Karpas-422 (cell line): ENCODE measurements around the gene PF4V1. TPM values are rescaled to one million over a fixed set of nuclear protein-coding genes. Genes with fewer than 3 reads are reported as not detected.

Experiments used
- DNase-seq: peaks from one replicate; pipeline ENCODE4 v3.0.0-alpha.2; 2015
- H2AFZ ChIP-seq: fragments of 200-600 bp; sonication (generic); 2 replicates; pipeline ENCODE4 v1.6.1; 2014; ENCODE audit warnings: antibody characterized with exemption, low read length, mixed read lengths
- H3K27ac ChIP-seq: fragments of 200-600 bp; sonication (generic); 2 replicates; pipeline ENCODE4 v1.5.1; 2014; ENCODE audit warnings: mild to moderate bottlenecking, low read length, moderate library complexity
- H3K27me3 ChIP-seq: fragments of 200-600 bp; sonication (generic); 2 replicates; pipeline ENCODE4 v1.6.1; 2014; ENCODE audit warnings: low read length, mixed read lengths
- H3K36me3 ChIP-seq: fragments of 200-600 bp; sonication (generic); 2 replicates; pipeline ENCODE4 v1.6.1; 2014; ENCODE audit warnings: low read length, mixed read lengths; ENCODE audit not compliant: insufficient read depth
- H3K4me1 ChIP-seq: fragments of 200-600 bp; sonication (generic); 2 replicates; pipeline ENCODE4 v1.6.1; 2014; ENCODE audit warnings: mild to moderate bottlenecking, low read length, mixed read lengths
- H3K4me2 ChIP-seq: fragments of 200-600 bp; sonication (generic); 2 replicates; pipeline ENCODE4 v1.6.1; 2014; ENCODE audit warnings: low read length, low read depth, mild to moderate bottlenecking; ENCODE audit not compliant: poor library complexity, severe bottlenecking
- H3K4me3 ChIP-seq: fragments of 200-600 bp; sonication (generic); 2 replicates; pipeline ENCODE4 v1.5.1; 2014; ENCODE audit warnings: mild to moderate bottlenecking, antibody characterized with exemption, low read length, mixed read lengths
- H3K79me2 ChIP-seq: fragments of 200-600 bp; sonication (generic); 2 replicates; pipeline ENCODE4 v1.6.1; 2014; ENCODE audit warnings: mild to moderate bottlenecking, low read length, mixed read lengths
- H3K9ac ChIP-seq: fragments of 200-600 bp; sonication (generic); 2 replicates; pipeline ENCODE4 v1.6.0; 2014; ENCODE audit warnings: low read length
- H3K9me2 ChIP-seq: fragments of 200-600 bp; sonication (generic), shearing (Covaris generic); replicated peaks from 2 replicates; pipeline ENCODE4 v1.6.0; 2014; ENCODE audit warnings: mild to moderate bottlenecking, low read length, moderate library complexity; ENCODE audit not compliant: insufficient read depth
- H3K9me3 ChIP-seq: fragments of 300-700, 200-600 bp; sonication (generic); 2 replicates; pipeline ENCODE4 v1.6.1; 2014; ENCODE audit warnings: low read length, mixed read lengths
- H4K20me1 ChIP-seq: fragments of 200-600 bp; sonication (generic); 2 replicates; pipeline ENCODE4 v1.6.1; 2014; ENCODE audit warnings: mild to moderate bottlenecking, antibody characterized with exemption, low read length, low read depth; ENCODE audit not compliant: insufficient read depth
- total RNA-seq: library from RNA; depleted of rRNA; stranded (reverse); fragments of >200 nt; shearing (Covaris generic); gene quantifications from 2 replicates; pipeline ENCODE4 v1.2.3, GENCODE V29; 2014; ENCODE audit warnings: low replicate concordance; rRNA removed

Gene PF4V1, protein sequence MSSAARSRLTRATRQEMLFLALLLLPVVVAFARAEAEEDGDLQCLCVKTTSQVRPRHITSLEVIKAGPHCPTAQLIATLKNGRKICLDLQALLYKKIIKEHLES
- not detected in 2 replicates for total RNA-seq

DNA sequence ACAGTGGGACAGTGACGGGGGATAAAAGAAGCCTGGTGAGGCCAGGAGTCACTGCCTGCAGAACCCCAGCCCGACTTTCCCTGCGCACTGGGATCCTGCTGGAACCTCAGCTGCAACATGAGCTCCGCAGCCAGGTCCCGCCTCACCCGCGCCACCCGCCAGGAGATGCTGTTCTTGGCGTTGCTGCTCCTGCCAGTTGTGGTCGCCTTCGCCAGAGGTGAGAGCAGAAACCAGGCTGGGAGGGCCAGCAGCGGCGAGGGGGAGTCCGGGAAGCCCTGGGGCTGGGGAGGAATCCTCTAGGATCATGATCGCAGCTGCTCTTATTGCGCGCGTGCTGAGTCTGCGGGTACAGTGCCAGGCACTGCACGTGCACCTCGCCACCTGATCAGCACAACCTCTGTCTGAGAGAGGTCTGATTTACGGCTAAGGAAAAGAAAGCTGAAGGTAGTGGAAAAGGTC is at the start of gene PF4V1:
Gene PF4V1 (plus strand): TSS at position 51 of the 459 bp plus-strand sequence. CDS start 67 bp downstream, at position 118.
- Histone ChIP-seq H3K4me3 (no peak within 1 kb of the TSS), H3K79me2 (no peaks in the 10 kb centered on the region), H3K27ac (no peak within 1 kb of the TSS), H3K9me3 (no peaks in the 10 kb centered on the region), H2AFZ (no peak within 1 kb of the TSS), H3K27me3 (no peaks in the 10 kb centered on the region), H3K9ac (no peak within 1 kb of the TSS), H3K4me2 (no peak within 1 kb of the TSS), H3K36me3 (no peaks in the 10 kb centered on the region), H3K9me2 (no peaks in the 10 kb centered on the region), H3K4me1 (no peaks in the 10 kb centered on the region), H4K20me1 (no peaks in the 10 kb centered on the region)
- no peak for DNase-seq

DNA sequence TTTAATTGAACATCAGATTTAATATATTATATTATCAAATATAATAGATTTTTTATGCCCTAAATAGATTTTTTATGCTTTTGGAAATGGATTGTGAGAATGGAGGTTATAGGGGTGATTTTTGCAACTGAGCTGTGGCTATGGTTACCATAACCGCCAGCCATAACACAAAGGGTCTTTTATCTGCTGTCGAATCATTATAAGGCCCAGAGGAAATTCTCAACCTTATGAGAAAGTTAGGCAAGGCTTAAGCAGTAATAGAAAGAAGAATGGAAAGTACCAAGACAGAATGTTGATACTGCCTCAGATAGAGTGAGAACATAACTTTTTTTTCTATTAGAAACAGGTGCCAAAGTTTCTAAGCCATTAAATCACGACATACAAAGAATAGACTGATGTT is 42.9 kb upstream of the PF4V1 start:
- Histone ChIP-seq H3K4me3 (no peak overlapping the region), H2AFZ (no peak overlapping the region), H4K20me1 (no peaks in the 10 kb centered on the region), H3K27me3 (no peaks in the 10 kb centered on the region), H3K36me3 (no peaks in the 10 kb centered on the region), H3K9me3 (no peaks in the 10 kb centered on the region), H3K79me2 (no peaks in the 10 kb centered on the region), H3K9ac (no peak overlapping the region), H3K9me2 (no peaks in the 10 kb centered on the region), H3K4me1 (no peaks in the 10 kb centered on the region), H3K27ac (no peak overlapping the region), H3K4me2 (no peak overlapping the region)
- DNase-seq, result no peak

- H3K36me3 ChIP-seq, result no peaks in the 10 kb centered on the region
- no peak overlapping the region for H3K4me2 ChIP-seq
- DNase-seq, result no peak
- H3K27me3 ChIP-seq, result no peaks in the 10 kb centered on the region
- no peak overlapping the region for H3K9ac ChIP-seq
- H3K4me3 ChIP-seq, result no peak overlapping the region
- H2AFZ ChIP-seq, result no peak overlapping the region
- H3K79me2 ChIP-seq, result no peaks in the 10 kb centered on the region
- H3K4me1 ChIP-seq, result no peaks in the 10 kb centered on the region
- no peaks in the 10 kb centered on the region for H3K9me3 ChIP-seq
- H3K9me2 ChIP-seq, result no peaks in the 10 kb centered on the region
- H4K20me1 ChIP-seq, result no peaks in the 10 kb centered on the region
- H3K27ac ChIP-seq, result no peak overlapping the region
These were observed 41.3 kb upstream of the PF4V1 start for GRCh38 chr4:73811841-73812240.

- no peaks in the 10 kb centered on the region for H4K20me1 ChIP-seq
- no peaks in the 10 kb centered on the region; the same call in 1 of the 2 replicates for H3K27me3 ChIP-seq
- H3K4me1 ChIP-seq, result no peaks in the 10 kb centered on the region
- no peak overlapping the region for H2AFZ ChIP-seq
- no peaks in the 10 kb centered on the region for H3K36me3 ChIP-seq
- no peak overlapping the region for H3K4me3 ChIP-seq
- no peak overlapping the region for H3K27ac ChIP-seq
- H3K9me2 ChIP-seq, result no peaks in the 10 kb centered on the region
- DNase-seq, result no peak
- H3K79me2 ChIP-seq, result no peaks in the 10 kb centered on the region
- H3K9me3 ChIP-seq, result no peaks in the 10 kb centered on the region
- no peak overlapping the region for H3K9ac ChIP-seq
- H3K4me2 ChIP-seq, result no peak overlapping the region
These were observed 38.4 kb upstream of the PF4V1 start for GRCh38 chr4:73814679-73815078.

- no peak for DNase-seq
- Histone ChIP-seq H3K27ac (no peak overlapping the region), H3K36me3 (no peaks in the 10 kb centered on the region), H3K9me3 (no peaks in the 10 kb centered on the region), H3K27me3 (no peaks in the 10 kb centered on the region; the same call in 1 of the 2 replicates), H3K4me2 (no peak overlapping the region), H2AFZ (no peak overlapping the region), H3K4me3 (no peak overlapping the region), H3K9me2 (no peaks in the 10 kb centered on the region), H3K79me2 (no peaks in the 10 kb centered on the region), H3K4me1 (no peaks in the 10 kb centered on the region), H4K20me1 (no peaks in the 10 kb centered on the region), H3K9ac (no peak overlapping the region)
These were observed 38.0 kb upstream of the PF4V1 start for GRCh38 chr4:73815145-73815544.

GRCh38 chr4:73816814-73817213 is 36.3 kb upstream of the PF4V1 start:
- H3K79me2 ChIP-seq, result no peaks in the 10 kb centered on the region
- no peaks in the 10 kb centered on the region; the same call in 1 of the 2 replicates for H3K27me3 ChIP-seq
- no peaks in the 10 kb centered on the region for H3K9me3 ChIP-seq
- no peaks in the 10 kb centered on the region for H3K9me2 ChIP-seq
- no peak overlapping the region for H3K4me2 ChIP-seq
- no peaks in the 10 kb centered on the region for H4K20me1 ChIP-seq
- no peak for DNase-seq
- H3K36me3 ChIP-seq, result no peaks in the 10 kb centered on the region
- no peak overlapping the region for H2AFZ ChIP-seq
- no peak overlapping the region for H3K9ac ChIP-seq
- no peak overlapping the region for H3K27ac ChIP-seq
- no peaks in the 10 kb centered on the region for H3K4me1 ChIP-seq
- H3K4me3 ChIP-seq, result no peak overlapping the region

DNA sequence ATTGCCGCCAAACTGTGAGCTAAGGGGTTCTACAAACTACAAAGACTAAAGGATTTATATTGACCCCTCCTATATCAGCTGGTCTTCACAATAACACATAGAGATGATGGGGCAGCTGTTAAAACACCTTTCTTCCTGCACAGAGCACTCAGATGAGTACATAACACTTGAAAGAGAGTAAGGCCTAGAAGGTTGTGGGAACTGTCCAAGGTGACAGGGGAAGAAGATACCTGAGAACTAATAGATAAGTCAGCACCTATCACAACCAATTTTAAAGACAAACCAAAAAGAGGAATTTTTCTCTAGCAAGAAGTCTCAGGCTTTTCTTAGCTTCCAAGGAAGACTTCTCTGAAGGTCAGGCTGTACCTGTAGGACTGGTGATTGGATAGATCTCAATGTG is 35.8 kb upstream of the PF4V1 start:
- Histone ChIP-seq H3K4me3 (no peak overlapping the region), H3K9me2 (no peaks in the 10 kb centered on the region), H3K79me2 (no peaks in the 10 kb centered on the region), H2AFZ (no peak overlapping the region), H3K4me2 (no peak overlapping the region), H3K27ac (no peak overlapping the region), H3K9ac (no peak overlapping the region), H3K27me3 (no peaks in the 10 kb centered on the region; the same call in 1 of the 2 replicates), H3K36me3 (no peaks in the 10 kb centered on the region), H3K4me1 (no peaks in the 10 kb centered on the region), H3K9me3 (no peaks in the 10 kb centered on the region), H4K20me1 (no peaks in the 10 kb centered on the region)
- DNase-seq, result no peak

GRCh38 chr4:73821325-73821724 is 31.8 kb upstream of the PF4V1 start:
- Histone ChIP-seq H2AFZ (no peak overlapping the region), H3K4me1 (no peaks in the 10 kb centered on the region), H3K4me2 (no peak overlapping the region), H3K79me2 (no peaks in the 10 kb centered on the region), H3K36me3 (no peaks in the 10 kb centered on the region), H3K27ac (no peak overlapping the region), H3K4me3 (no peak overlapping the region), H3K27me3 (no peaks in the 10 kb centered on the region; the same call in 1 of the 2 replicates), H3K9me3 (no peaks in the 10 kb centered on the region), H3K9ac (no peak overlapping the region), H3K9me2 (no peaks in the 10 kb centered on the region), H4K20me1 (no peaks in the 10 kb centered on the region)
- no peak for DNase-seq
